Right lobe of liver (tissue), 4 donors: ENCODE measurements around the gene JAZF1.

ENCODE experiments used
- CTCF ChIP-seq, 4 donors: fragments of 200-600 bp in 3 of 4; fragments of 450-650 bp in 1 of 4; IDR thresholded peaks; one replicate each; pipeline versions ENCODE4 v1.5.1 to v1.8.0; 2016 to 2022; ENCODE audit warnings: antibody characterized with exemption in 4 of 4, mild to moderate bottlenecking in 2 of 4
- POLR2A ChIP-seq: fragments of 450-650 bp; IDR thresholded peaks from one replicate; pipeline ENCODE4 v1.6.1; 2017; ENCODE audit warnings: antibody characterized with exemption, mild to moderate bottlenecking
- donor health status: DM: no; HTN: no; CAD: no.
- donor health status: DM: no; HTN: no; CAD: no.
- donor health status: DM: no; HTN: yes; CAD: no.

- TF ChIP-seq CTCF (IDR thresholded peaks at IDR 0.05) (no peak), POLR2A (no peak)
These were observed 36.5 kb upstream of the JAZF1 start for GRCh38 chr7:28217143-28217542.
